ENCODE data around the gene LIX1L. TPM values are rescaled to one million over a fixed set of nuclear protein-coding genes. Genes with fewer than 3 reads are reported as not detected.
A peak's percentile ranks its signal among the peaks of the same experiment; 100 is the strongest.

Gene LIX1L
- total RNA-seq, 1 donor from 2014 or later, result 37.5 TPM

GRCh38 chr1:145972580-145972979 lies 14.8 kb upstream of the LIX1L start:
- H3K4me3 Mint-ChIP-seq, result no peak overlapping the region

GRCh38 chr1:145967288-145967687 lies 9.5 kb upstream of the LIX1L start:
- Mint-ChIP-seq H3K27me3 (ENCODE audit: low read depth) (peaks cover 20% of the 10 kb centered on the region), H3K4me3 (peak overlapping the region; percentile 56), H3K27ac (ENCODE audit: unreplicated experiment) (no peak overlapping the region), H3K36me3 (ENCODE audit: low read depth) (peaks cover 6% of the 10 kb centered on the region), H3K9me3 (peaks cover 4% of the 10 kb centered on the region), H3K4me1 (peaks cover 27% of the 10 kb centered on the region)
- TF ChIP-seq CTCF (conservative IDR thresholded peaks at IDR 0.05), result no peak
- DNase-seq (ENCODE audit: low read depth, low spot score), result no peak

More at GRCh38 chr1:145972580-145972979, 14.8 kb upstream of the LIX1L start:
- Mint-ChIP-seq H3K27me3 (ENCODE audit: low read depth) (no peaks in the 10 kb centered on the region), H3K36me3 (ENCODE audit: low read depth) (peaks cover 3% of the 10 kb centered on the region), H3K27ac (ENCODE audit: unreplicated experiment) (no peak overlapping the region), H3K9me3 (peaks cover 3% of the 10 kb centered on the region), H3K4me1 (peaks cover 11% of the 10 kb centered on the region)
- DNase-seq (ENCODE audit: low read depth, low spot score), result no peak
- no peak for TF ChIP-seq CTCF (conservative IDR thresholded peaks at IDR 0.05)

GRCh38 chr1:145965119-145965744 lies 7.4 kb upstream of the LIX1L start:
- peak overlapping the region; percentile 97 for H3K4me3 Mint-ChIP-seq

GRCh38 chr1:145964328-145965118 lies 6.7 kb upstream of the LIX1L start, which contains the start of the genes ANKRD34A and POLR3GL:
Gene ANKRD34A (minus strand): TSS chr1:145964575. CDS start chr1:145961759, 2,816 bp downstream.
Gene POLR3GL (plus strand): TSS chr1:145964690. CDS start chr1:145974866, 10,176 bp downstream.
- no peak for TF ChIP-seq CTCF (conservative IDR thresholded peaks at IDR 0.05)

More at GRCh38 chr1:145965119-145965744, 7.4 kb upstream of the LIX1L start:
- no peak overlapping the region for H3K27ac Mint-ChIP-seq (ENCODE audit: unreplicated experiment)
- DNase-seq (ENCODE audit: low read depth, low spot score), result no peak
- TF ChIP-seq CTCF (conservative IDR thresholded peaks at IDR 0.05), result no peak
- peaks cover 38% of the 10 kb centered on the region for H3K27me3 Mint-ChIP-seq (ENCODE audit: low read depth)
- H3K36me3 Mint-ChIP-seq (ENCODE audit: low read depth), result peaks cover 6% of the 10 kb centered on the region
- H3K4me1 Mint-ChIP-seq, result peaks cover 40% of the 10 kb centered on the region
- peaks cover 4% of the 10 kb centered on the region for H3K9me3 Mint-ChIP-seq

GRCh38 chr1:145963265-145964019 lies 5.6 kb upstream of the LIX1L start:
- H3K36me3 Mint-ChIP-seq (ENCODE audit: low read depth), result peaks cover 6% of the 10 kb centered on the region
- peaks cover 44% of the 10 kb centered on the region for H3K27me3 Mint-ChIP-seq (ENCODE audit: low read depth)
- peaks cover 4% of the 10 kb centered on the region for H3K9me3 Mint-ChIP-seq
- H3K4me3 Mint-ChIP-seq, result peak overlapping the region; percentile 97
- no peak overlapping the region for H3K27ac Mint-ChIP-seq (ENCODE audit: unreplicated experiment)
- DNase-seq (ENCODE audit: low read depth, low spot score), result no peak
- TF ChIP-seq CTCF (conservative IDR thresholded peaks at IDR 0.05), result no peak
- peaks cover 50% of the 10 kb centered on the region for H3K4me1 Mint-ChIP-seq

More at GRCh38 chr1:145964328-145965118, 6.7 kb upstream of the LIX1L start, which contains the start of the genes ANKRD34A and POLR3GL:
- H3K27me3 Mint-ChIP-seq (ENCODE audit: low read depth), result peaks cover 41% of the 10 kb centered on the region
- H3K27ac Mint-ChIP-seq (ENCODE audit: unreplicated experiment), result peak within 1 kb of the TSS; percentile 28
- peaks cover 4% of the 10 kb centered on the region for H3K9me3 Mint-ChIP-seq
- H3K4me1 Mint-ChIP-seq, result peaks cover 46% of the 10 kb centered on the region
- peaks cover 6% of the 10 kb centered on the region for H3K36me3 Mint-ChIP-seq (ENCODE audit: low read depth)
- DNase-seq (ENCODE audit: low read depth, low spot score), result peak; percentile 80
- peak within 1 kb of the TSS; percentile 97 for H3K4me3 Mint-ChIP-seq
